Panc1 (cell line): ENCODE results near the gene CNN3. TPM values are rescaled to one million over a fixed set of nuclear protein-coding genes. Genes with fewer than 3 reads are reported as not detected.

Experiments
- ATAC-seq: fragments of 200-7000 bp; cut with Tn5 transposase; 2 replicates; pipeline ENCODE4 v1.9.1; 2020; ENCODE audit warnings: mild to moderate bottlenecking, moderate library complexity
- BruUV-seq: library from RNA; stranded (reverse); fragments of 400-500 nt; replicated peaks from 2 replicates; lab custom pipeline; 2021; lab: Mats Ljungman, UMichigan
- CTCF ChIA-PET: fragments of 300-600 bp; sonication (Branson Sonifier 250); formaldehyde crosslinking; loops from one replicate; lab custom pipeline; 2022; ENCODE audit warnings: antibody characterized with exemption; lab: Charles Lee
- POLR2A ChIA-PET: fragments of 300-600 bp; sonication (Branson Sonifier 250); formaldehyde crosslinking; loops from one replicate; lab custom pipeline; 2022; ENCODE audit warnings: antibody characterized with exemption; lab: Charles Lee
- DNase-seq: peaks from one replicate; pipeline ENCODE4 v3.0.0-alpha.2; 2010; ENCODE audit warnings: low read depth, low spot score
- H3K27ac ChIP-seq: 2 replicates; pipeline ENCODE4 v1.5.1; 2011; ENCODE audit warnings: mild to moderate bottlenecking, low read length, inconsistent platforms
- H3K27me3 ChIP-seq: fragments of 200-500 bp; sonication (Bioruptor generic); 2 replicates; pipeline ENCODE4 v1.6.0; 2014; ENCODE audit warnings: low read length, inconsistent platforms; ENCODE audit not compliant: control insufficient read depth, insufficient read depth
- H3K36me3 ChIP-seq: fragments of 200-500 bp; sonication (Bioruptor generic); 2 replicates; pipeline ENCODE4 v1.5.1; 2014; ENCODE audit warnings: inconsistent platforms, mild to moderate bottlenecking, low read length, moderate library complexity; ENCODE audit not compliant: control insufficient read depth, insufficient read depth
- H3K4me1 ChIP-seq: 2 replicates; pipeline ENCODE4 v1.5.1; 2011; ENCODE audit warnings: inconsistent platforms, mild to moderate bottlenecking, low read length, moderate library complexity; ENCODE audit not compliant: control insufficient read depth, insufficient read depth
- H3K4me3 ChIP-seq, 2 experiments: 2 replicates each; pipeline ENCODE4 v1.5.1; 2011 to 2012; ENCODE audit warnings: low read depth in 2 of 2, low read length in 2 of 2, mild to moderate bottlenecking in 2 of 2, inconsistent platforms in 1 of 2, moderate library complexity in 1 of 2
- H3K9me3 ChIP-seq: fragments of 200-500 bp; sonication (Bioruptor generic); 2 replicates; pipeline ENCODE4 v1.5.1; 2014; ENCODE audit warnings: low read depth, mild to moderate bottlenecking, inconsistent platforms, low read length, moderate library complexity; ENCODE audit not compliant: control insufficient read depth, insufficient read depth
- CTCF ChIP-seq: fragments of 450-650 bp; IDR thresholded peaks from 2 replicates; pipeline ENCODE4 v1.5.1; 2017; ENCODE audit warnings: mild to moderate bottlenecking
- POLR2AphosphoS5 ChIP-seq: IDR thresholded peaks from 2 replicates; pipeline ENCODE4 v1.6.1; 2012; ENCODE audit warnings: mild to moderate bottlenecking, low read depth, low read length, moderate library complexity
- REST ChIP-seq, 2 experiments: IDR thresholded peaks; 2 replicates each; pipeline ENCODE4 v1.6.1; 2011 to 2012; ENCODE audit warnings: low read depth in 2 of 2, control low read depth in 1 of 2, low read length in 1 of 2, mild to moderate bottlenecking in 1 of 2, moderate library complexity in 1 of 2; ENCODE audit not compliant: insufficient read depth in 1 of 2
- SIN3A ChIP-seq: IDR thresholded peaks from 2 replicates; pipeline ENCODE4 v1.6.1; 2012; ENCODE audit warnings: low read depth, mild to moderate bottlenecking, low read length, moderate library complexity, borderline replicate concordance; ENCODE audit not compliant: insufficient read depth
- TCF7L2 ChIP-seq: IDR thresholded peaks from 2 replicates; pipeline ENCODE4 v1.6.1; 2011; ENCODE audit warnings: mild to moderate bottlenecking, low read depth, low read length, inconsistent platforms
- in situ Hi-C: cut with HindIII; loops from 2 replicates; pipeline ENCODE4 v1.10.0; 2016; ENCODE audit warnings: low sequenced_read_pairs, low pct_unique_long_range_greater_than_20kb
- intact Hi-C: fragments of 100-400 bp; cut with micrococcal nuclease; formaldehyde crosslinking; loops from one replicate; pipeline ENCODE4 v1.10.0; 2022; ENCODE audit not compliant: unreplicated experiment
- total RNA-seq: library from RNA; stranded (reverse); gene quantifications from one replicate; pipeline ENCODE4 v1.2.1, GENCODE V29; 2021; ENCODE audit not compliant: unreplicated experiment

The CNN3 gene
- total RNA-seq, 1 experiment from 2014 or later: 72.3 TPM

GRCh38 chr1:94955767-94956632 is 29.1 kb upstream of the CNN3 start:
- POLR2A ChIA-PET: no interaction called here
- no peaks in the 10 kb centered on the region for H3K9me3 ChIP-seq
- H3K27ac ChIP-seq: no peak overlapping the region
- no peaks in the 10 kb centered on the region for H3K36me3 ChIP-seq
- no peak for DNase-seq
- ATAC-seq: no peak
- BruUV-seq: no TSS peak
- TF ChIP-seq TCF7L2 (no peak), CTCF (no peak), REST (IDR thresholded peaks at IDR 0.05; ENCODE audit: insufficient read depth in 1 of 2, low read depth in 2 of 2, low read length in 1 of 2) (no peak), POLR2AphosphoS5 (no peak), SIN3A (no peak)
- H3K4me3 ChIP-seq: no peak overlapping the region
- CTCF ChIA-PET: no interaction called here
- intact Hi-C loops: no loop called here
- H3K27me3 ChIP-seq: no peaks in the 10 kb centered on the region
- no peaks in the 10 kb centered on the region for H3K4me1 ChIP-seq
- in situ Hi-C loops: no loop called here

GRCh38 chr1:94954263-94955220 is 27.6 kb upstream of the CNN3 start:
- TF ChIP-seq CTCF: no peak
- Histone ChIP-seq H3K36me3 (no peaks in the 10 kb centered on the region), H3K27ac (no peak overlapping the region), H3K4me1 (no peaks in the 10 kb centered on the region), H3K4me3 (no peak overlapping the region), H3K9me3 (no peaks in the 10 kb centered on the region), H3K27me3 (no peaks in the 10 kb centered on the region)
- no peak for DNase-seq
- no peak for ATAC-seq
- BruUV-seq: no TSS peak
- in situ Hi-C loops: no loop called here
- ChIA-PET CTCF (interaction anchor here (0.6 kb wide), 1 partner anchor 87 kb away, joined by 6 read pairs; no protein-coding TSS in a partner anchor), POLR2A (interaction anchor here (0.6 to 0.7 kb wide), 3 partner anchors 9 to 321 kb away, joined by 3 to 4 read pairs (median 4); no protein-coding TSS in a partner anchor)
- intact Hi-C loops: no loop called here
